Islet of Langerhans (tissue), 1 donor: ENCODE data around the gene LRP2.
"Not testable (repeated sequence)": the region's sequence is repeated elsewhere in the genome, so short reads cannot be mapped to it uniquely, and the experiment has no call there.

Experiments
- FAIRE-seq: peaks from one replicate; lab custom pipeline; 2011; peaks lifted over from hg19 to GRCh38; lab: Jason Lieb, UNC

Gene LRP2

GRCh38 chr2:169362118-169362893 lies at the start of gene LRP2:
Gene LRP2 (minus strand): TSS chr2:169362534. CDS start chr2:169362399, 135 bp downstream.
- FAIRE-seq: no peak

GRCh38 chr2:169406891-169407290 lies 44.6 kb upstream of the LRP2 start:
- FAIRE-seq: no peak

GRCh38 chr2:169399491-169399890 lies 37.2 kb upstream of the LRP2 start:
- FAIRE-seq: not testable (repeated sequence)

GRCh38 chr2:169397697-169398096 lies 35.4 kb upstream of the LRP2 start:
- FAIRE-seq: no peak

GRCh38 chr2:169395821-169396374 lies 33.6 kb upstream of the LRP2 start:
- FAIRE-seq: no peak

GRCh38 chr2:169393068-169393590 lies 30.8 kb upstream of the LRP2 start:
- no peak for FAIRE-seq

- FAIRE-seq: no peak
Observed at GRCh38 chr2:169391236-169391635, 28.9 kb upstream of the LRP2 start.

GRCh38 chr2:169388161-169388560 lies 25.8 kb upstream of the LRP2 start:
- no peak for FAIRE-seq

GRCh38 chr2:169386722-169387121 lies 24.4 kb upstream of the LRP2 start:
- FAIRE-seq: no peak

GRCh38 chr2:169384816-169385215 lies 22.5 kb upstream of the LRP2 start:
- no peak for FAIRE-seq

- no peak for FAIRE-seq
Observed at GRCh38 chr2:169372561-169372960, 10.2 kb upstream of the LRP2 start.

GRCh38 chr2:169366066-169366465 lies 3.7 kb upstream of the LRP2 start:
- no peak for FAIRE-seq

GRCh38 chr2:169365029-169365480 lies 2.7 kb upstream of the LRP2 start:
- no peak for FAIRE-seq

GRCh38 chr2:169363560-169364150 lies 1.3 kb upstream of the LRP2 start:
- no peak for FAIRE-seq

- no peak for FAIRE-seq
Observed at GRCh38 chr2:169362894-169363559, 693 bp upstream of the LRP2 start.

GRCh38 chr2:169361706-169362117 lies 622 bp downstream of the LRP2 start:
- FAIRE-seq: no peak

GRCh38 chr2:169360984-169361705 lies 1.2 kb downstream of the LRP2 start:
- FAIRE-seq: no peak

- FAIRE-seq: no peak
Observed at GRCh38 chr2:169358016-169358415, 4.3 kb downstream of the LRP2 start.

GRCh38 chr2:169354244-169354643 lies 8.1 kb downstream of the LRP2 start:
- FAIRE-seq: no peak

- no peak for FAIRE-seq
Observed at GRCh38 chr2:169351725-169352124, 10.6 kb downstream of the LRP2 start.

GRCh38 chr2:169349535-169349934 lies 12.8 kb downstream of the LRP2 start:
- FAIRE-seq: no peak
